ENCODE results near the gene SUN1. TPM values are rescaled to one million over a fixed set of nuclear protein-coding genes. Genes with fewer than 3 reads are reported as not detected.

Gene SUN1
- polyA plus RNA-seq, 1 of the 3 experiments (the other 2 are of a cell fraction) = 369 TPM

DNA sequence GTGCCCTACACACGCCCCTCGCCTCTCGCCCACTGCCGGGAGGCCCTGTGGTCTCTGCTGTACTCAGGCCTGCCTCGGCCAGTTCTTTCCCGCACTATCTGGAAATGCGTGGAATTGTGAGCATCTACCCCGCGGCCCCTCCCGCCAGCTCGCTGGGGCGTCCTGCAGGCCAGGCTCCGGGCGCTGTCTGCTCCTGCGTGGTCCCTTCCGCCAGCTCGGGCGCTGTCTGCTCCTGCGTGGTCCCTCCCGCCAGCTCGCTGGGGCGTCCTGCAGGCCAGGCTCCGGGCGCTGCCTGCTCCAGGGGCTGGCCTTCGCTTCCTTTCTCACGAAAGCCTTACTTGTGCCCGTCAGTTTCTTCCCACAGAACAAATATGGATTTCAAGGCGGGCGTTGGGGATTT, 59.0 kb downstream of the SUN1 start:
- 98% methylated on average over 29 of the region's 29 CpGs for WGBS (ENCODE audit: low lambda C conversion rate)
- Histone ChIP-seq H3K27ac (ENCODE audit: low read depth in 2 of 2, low read length in 1 of 2) (no peak overlapping the region), H3K36me3 (replicated peaks in 1 of 2; ENCODE audit: control insufficient read depth in 1 of 2, insufficient read depth in 2 of 2, low read length in 1 of 2) (peaks cover 11 to 74% of the 10 kb centered on the region in 2 experiments), H3K4me1 (ENCODE audit: control insufficient read depth in 1 of 2, insufficient read depth in 2 of 2, low read depth in 1 of 2, low read length in 1 of 2) (no peaks in the 10 kb centered on the region), H4K20me1 (ENCODE audit: insufficient read depth) (peaks cover 29% of the 10 kb centered on the region), H3K9me3 (no peaks in the 10 kb centered on the region), H3K27me3 (ENCODE audit: insufficient read depth) (no peaks in the 10 kb centered on the region), H3K9ac (no peak overlapping the region), H3K4me2 (no peak overlapping the region), H2AFZ (ENCODE audit: low read depth) (no peak overlapping the region), H3K4me3 (ENCODE audit: low read depth in 2 of 2, low read length in 1 of 2) (no peak overlapping the region), H3K79me2 (ENCODE audit: insufficient read depth) (peaks cover 31% of the 10 kb centered on the region), H3F3A (replicated peaks; ENCODE audit: insufficient read depth) (peaks cover 2% of the 10 kb centered on the region), H3K9me2 (no peaks in the 10 kb centered on the region)
- CTCF ChIA-PET = interaction anchor here (0.8 to 1.6 kb wide), 3 partner anchors 18 to 63 kb away, joined by 3 to 6 read pairs (median 5); no protein-coding TSS in a partner anchor
- POLR2A ChIA-PET = no interaction called here
- TF ChIP-seq RXRA (IDR thresholded peaks at IDR 0.05; ENCODE audit: borderline replicate concordance, low read depth) = no peak
- no peak for TF ChIP-seq NFIC (IDR thresholded peaks at IDR 0.05; ENCODE audit: borderline replicate concordance)
- TF ChIP-seq, protein P1, sequence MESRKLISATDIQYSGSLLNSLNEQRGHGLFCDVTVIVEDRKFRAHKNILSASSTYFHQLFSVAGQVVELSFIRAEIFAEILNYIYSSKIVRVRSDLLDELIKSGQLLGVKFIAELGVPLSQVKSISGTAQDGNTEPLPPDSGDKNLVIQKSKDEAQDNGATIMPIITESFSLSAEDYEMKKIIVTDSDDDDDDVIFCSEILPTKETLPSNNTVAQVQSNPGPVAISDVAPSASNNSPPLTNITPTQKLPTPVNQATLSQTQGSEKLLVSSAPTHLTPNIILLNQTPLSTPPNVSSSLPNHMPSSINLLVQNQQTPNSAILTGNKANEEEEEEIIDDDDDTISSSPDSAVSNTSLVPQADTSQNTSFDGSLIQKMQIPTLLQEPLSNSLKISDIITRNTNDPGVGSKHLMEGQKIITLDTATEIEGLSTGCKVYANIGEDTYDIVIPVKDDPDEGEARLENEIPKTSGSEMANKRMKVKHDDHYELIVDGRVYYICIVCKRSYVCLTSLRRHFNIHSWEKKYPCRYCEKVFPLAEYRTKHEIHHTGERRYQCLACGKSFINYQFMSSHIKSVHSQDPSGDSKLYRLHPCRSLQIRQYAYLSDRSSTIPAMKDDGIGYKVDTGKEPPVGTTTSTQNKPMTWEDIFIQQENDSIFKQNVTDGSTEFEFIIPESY (IDR thresholded peaks at IDR 0.05; ENCODE audit: borderline replicate concordance, low read depth) = no peak
- no peak for TF ChIP-seq YY1 (IDR thresholded peaks at IDR 0.05; ENCODE audit: low read depth)
- TF ChIP-seq CHD2 (IDR thresholded peaks at IDR 0.05; ENCODE audit: low read length, partially characterized antibody) = no peak
- no peak for TF ChIP-seq FOSL2 (IDR thresholded peaks at IDR 0.05; ENCODE audit: borderline replicate concordance, low read depth)
- TF ChIP-seq, protein P2, sequence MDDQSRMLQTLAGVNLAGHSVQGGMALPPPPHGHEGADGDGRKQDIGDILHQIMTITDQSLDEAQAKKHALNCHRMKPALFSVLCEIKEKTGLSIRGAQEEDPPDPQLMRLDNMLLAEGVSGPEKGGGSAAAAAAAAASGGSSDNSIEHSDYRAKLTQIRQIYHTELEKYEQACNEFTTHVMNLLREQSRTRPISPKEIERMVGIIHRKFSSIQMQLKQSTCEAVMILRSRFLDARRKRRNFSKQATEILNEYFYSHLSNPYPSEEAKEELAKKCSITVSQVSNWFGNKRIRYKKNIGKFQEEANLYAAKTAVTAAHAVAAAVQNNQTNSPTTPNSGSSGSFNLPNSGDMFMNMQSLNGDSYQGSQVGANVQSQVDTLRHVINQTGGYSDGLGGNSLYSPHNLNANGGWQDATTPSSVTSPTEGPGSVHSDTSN (IDR thresholded peaks at IDR 0.05) = no peak
- TF ChIP-seq GABPA (IDR thresholded peaks at IDR 0.05; ENCODE audit: low read depth) = no peak
- TF ChIP-seq JUND (IDR thresholded peaks at IDR 0.05) = no peak
- TF ChIP-seq TEAD4 (IDR thresholded peaks at IDR 0.05; ENCODE audit: borderline replicate concordance, insufficient read depth) = no peak
- TF ChIP-seq, protein P3, sequence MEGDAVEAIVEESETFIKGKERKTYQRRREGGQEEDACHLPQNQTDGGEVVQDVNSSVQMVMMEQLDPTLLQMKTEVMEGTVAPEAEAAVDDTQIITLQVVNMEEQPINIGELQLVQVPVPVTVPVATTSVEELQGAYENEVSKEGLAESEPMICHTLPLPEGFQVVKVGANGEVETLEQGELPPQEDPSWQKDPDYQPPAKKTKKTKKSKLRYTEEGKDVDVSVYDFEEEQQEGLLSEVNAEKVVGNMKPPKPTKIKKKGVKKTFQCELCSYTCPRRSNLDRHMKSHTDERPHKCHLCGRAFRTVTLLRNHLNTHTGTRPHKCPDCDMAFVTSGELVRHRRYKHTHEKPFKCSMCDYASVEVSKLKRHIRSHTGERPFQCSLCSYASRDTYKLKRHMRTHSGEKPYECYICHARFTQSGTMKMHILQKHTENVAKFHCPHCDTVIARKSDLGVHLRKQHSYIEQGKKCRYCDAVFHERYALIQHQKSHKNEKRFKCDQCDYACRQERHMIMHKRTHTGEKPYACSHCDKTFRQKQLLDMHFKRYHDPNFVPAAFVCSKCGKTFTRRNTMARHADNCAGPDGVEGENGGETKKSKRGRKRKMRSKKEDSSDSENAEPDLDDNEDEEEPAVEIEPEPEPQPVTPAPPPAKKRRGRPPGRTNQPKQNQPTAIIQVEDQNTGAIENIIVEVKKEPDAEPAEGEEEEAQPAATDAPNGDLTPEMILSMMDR (IDR thresholded peaks at IDR 0.05) = no peak
- TF ChIP-seq GATA2 (CRISPR knock-in tag; IDR thresholded peaks at IDR 0.05) = no peak
- DNase-seq = no peak

DNA sequence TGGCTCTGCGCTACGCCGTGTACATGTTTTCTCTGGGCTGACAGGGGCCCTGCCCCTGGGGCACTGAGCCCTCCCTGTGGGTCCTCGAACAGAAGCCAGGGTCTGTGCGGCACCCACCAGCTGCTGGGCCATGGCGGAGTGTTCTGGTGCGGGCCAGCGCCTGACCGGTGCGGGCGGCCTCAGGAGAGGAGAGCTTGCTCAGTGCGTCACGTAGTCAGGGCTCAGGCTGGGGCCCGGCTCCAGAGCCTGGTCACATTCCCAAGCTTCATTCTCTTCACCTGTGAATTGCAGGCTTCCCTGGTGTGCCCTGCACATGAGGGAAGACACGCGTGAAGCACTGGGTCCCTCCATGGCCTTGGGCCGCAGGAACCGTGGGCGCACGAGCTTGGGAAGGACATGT, 59.5 kb downstream of the SUN1 start:
- no peak overlapping the region for H2AFZ ChIP-seq (ENCODE audit: low read depth)
- no peaks in the 10 kb centered on the region for H3K27me3 ChIP-seq (ENCODE audit: insufficient read depth)
- H3F3A ChIP-seq (replicated peaks; ENCODE audit: insufficient read depth) = peaks cover 5% of the 10 kb centered on the region
- H3K9me2 ChIP-seq = no peaks in the 10 kb centered on the region
- H3K9ac ChIP-seq = no peak overlapping the region
- H3K36me3 ChIP-seq (replicated peaks in 1 of 2; ENCODE audit: control insufficient read depth in 1 of 2, insufficient read depth in 2 of 2, low read length in 1 of 2) = peaks cover 9 to 74% of the 10 kb centered on the region in 2 experiments
- DNase-seq = no peak
- TF ChIP-seq, protein P1 (IDR thresholded peaks at IDR 0.05; ENCODE audit: borderline replicate concordance, low read depth) = no peak
- no peak for TF ChIP-seq NFIC (IDR thresholded peaks at IDR 0.05; ENCODE audit: borderline replicate concordance)
- TF ChIP-seq MEF2A (IDR thresholded peaks at IDR 0.05; ENCODE audit: borderline replicate concordance, low read depth) = no peak
- TF ChIP-seq EZH2phosphoT487 (IDR thresholded peaks at IDR 0.05; ENCODE audit: borderline replicate concordance, low read depth) = no peak
- no peak for TF ChIP-seq SMC3 (IDR thresholded peaks at IDR 0.05; ENCODE audit: low read depth, low read length)
- TF ChIP-seq TAF1 (IDR thresholded peaks at IDR 0.05; ENCODE audit: borderline replicate concordance, low read depth, low read length) = no peak
- no peak for TF ChIP-seq ELF1 (IDR thresholded peaks at IDR 0.05)
- no peak for TF ChIP-seq TCF12 (IDR thresholded peaks at IDR 0.05)
- no peak for TF ChIP-seq YY1 (IDR thresholded peaks at IDR 0.05; ENCODE audit: low read depth)
- TF ChIP-seq NRF1 (IDR thresholded peaks at IDR 0.05; ENCODE audit: low read depth, low read length) = no peak
- TF ChIP-seq RFX5 (IDR thresholded peaks at IDR 0.05; ENCODE audit: low read length) = no peak
- no peak overlapping the region for H3K4me3 ChIP-seq (ENCODE audit: low read depth in 2 of 2, low read length in 1 of 2)
- H3K79me2 ChIP-seq (ENCODE audit: insufficient read depth) = peaks cover 26% of the 10 kb centered on the region
- no peak overlapping the region for H3K27ac ChIP-seq (ENCODE audit: low read depth in 2 of 2, low read length in 1 of 2)
- no peaks in the 10 kb centered on the region for H3K4me1 ChIP-seq (ENCODE audit: control insufficient read depth in 1 of 2, insufficient read depth in 2 of 2, low read depth in 1 of 2, low read length in 1 of 2)
- 95% methylated on average over 20 of the region's 20 CpGs for WGBS (ENCODE audit: low lambda C conversion rate)
- H3K9me3 ChIP-seq = no peaks in the 10 kb centered on the region
- ChIA-PET CTCF (interaction anchor here (0.8 to 1.0 kb wide), 2 partner anchors 18 to 62 kb away, joined by 3 to 5 read pairs; no protein-coding TSS in a partner anchor), POLR2A (no interaction called here)
- H4K20me1 ChIP-seq (ENCODE audit: insufficient read depth) = peaks cover 24% of the 10 kb centered on the region
- no peak overlapping the region for H3K4me2 ChIP-seq
